Gastrocnemius medialis (tissue), 4 donors: Measurements from ENCODE around the gene MTG1.

Experiments
- CTCF ChIP-seq, 5 experiments: fragments of 450-650 bp in 3 of 5; fragments of 200-600 bp in 2 of 5; sonication (generic) in 2 of 5; IDR thresholded peaks in 4 of 5; conservative IDR thresholded peaks in 1 of 5; 1 replicate in 4 of 5; 2 replicates in 1 of 5; pipeline ENCODE4 v1.5.1; 2016 to 2019; ENCODE audit warnings: antibody characterized with exemption in 5 of 5, mild to moderate bottlenecking in 3 of 5, moderate library complexity in 3 of 5
- POLR2A ChIP-seq, 2 donors: fragments of 450-650 bp; IDR thresholded peaks; one replicate each; pipeline ENCODE4 v1.6.1; 2017; ENCODE audit warnings: antibody characterized with exemption in 2 of 2, mild to moderate bottlenecking in 2 of 2, moderate library complexity in 2 of 2

GRCh38 chr10:133401981-133402725 lies 8.2 kb downstream of the MTG1 start:
- no peak for TF ChIP-seq CTCF (IDR thresholded peaks at IDR 0.05 in 4 of 5, conservative IDR thresholded peaks at IDR 0.05 in 1 of 5)
- TF ChIP-seq POLR2A (IDR thresholded peaks at IDR 0.05) = no peak
